Small intestine (tissue), 7 donors: Measurements from ENCODE around the gene SERGEF. TPM values are rescaled to one million over a fixed set of nuclear protein-coding genes. Genes with fewer than 3 reads are reported as not detected.

Source experiments
- DNase-seq, 2 donors: peaks; one replicate each; pipeline versions ENCODE4 v3.0.0 to v3.0.0-alpha.2; 2013
- FAIRE-seq: peaks from 2 replicates; lab custom pipeline; 2012; peaks lifted over from hg19 to GRCh38; lab: Jason Lieb, UNC
- H3K27ac ChIP-seq, 3 donors: one replicate each; pipeline ENCODE4 v1.5.1; 2013; ENCODE audit warnings: low read length in 2 of 3, mild to moderate bottlenecking in 2 of 3, control low read depth in 1 of 3, inconsistent platforms in 1 of 3, low read depth in 1 of 3, moderate library complexity in 1 of 3
- H3K27me3 ChIP-seq, 3 donors: one replicate each; pipeline ENCODE4 v1.6.1; 2013; ENCODE audit warnings: low read length in 3 of 3, inconsistent platforms in 1 of 3; ENCODE audit not compliant: control insufficient read depth in 3 of 3, insufficient read depth in 3 of 3
- H3K36me3 ChIP-seq, 3 donors: one replicate each; pipeline ENCODE4 v1.6.1; 2013; ENCODE audit warnings: low read length in 3 of 3, inconsistent platforms in 1 of 3, low read depth in 1 of 3, mild to moderate bottlenecking in 1 of 3, moderate library complexity in 1 of 3; ENCODE audit not compliant: control insufficient read depth in 3 of 3, insufficient read depth in 2 of 3
- H3K4me1 ChIP-seq, 3 donors: one replicate each; pipeline ENCODE4 v1.6.1; 2013; ENCODE audit warnings: low read length in 2 of 3, inconsistent platforms in 1 of 3, low read depth in 1 of 3, mild to moderate bottlenecking in 1 of 3, moderate library complexity in 1 of 3; ENCODE audit not compliant: control insufficient read depth in 3 of 3, insufficient read depth in 2 of 3
- H3K4me3 ChIP-seq, 3 donors: one replicate each; pipeline ENCODE4 v1.5.1; 2013; ENCODE audit warnings: low read length in 3 of 3, control low read depth in 1 of 3, inconsistent platforms in 1 of 3, low read depth in 1 of 3, mild to moderate bottlenecking in 1 of 3, moderate library complexity in 1 of 3
- H3K9me3 ChIP-seq, 2 donors: one replicate each; pipeline ENCODE4 v1.6.1; 2013; ENCODE audit warnings: low read depth in 1 of 2, low read length in 1 of 2; ENCODE audit not compliant: control insufficient read depth in 2 of 2, insufficient read depth in 1 of 2
- WGBS, 3 donors: extraction: QIAGEN DNeasy Blood & Tissue Kit; methylation state at CpG; one replicate each; pipeline ENCODE4 v1.1.7; 2013; 5-methylcytosine and 5-hydroxymethylcytosine counted together
- polyA plus RNA-seq, 4 donors: library from polyadenylated mRNA; stranded (reverse) in 3 of 4; unstranded in 1 of 4; fragments of 200-250 nt in 3 of 4; fragments of 120-200 nt in 1 of 4; gene quantifications; one replicate each; pipeline versions ENCODE4 v1.2.1 to v1.2.3, GENCODE V29; 2013
- donor health status: healthy with polysubstance abuse.
- donor health status: control.
- donor health status: control.
- donor health status: Bipolar disorder and iron deficiency.
- donor health status: healthy.

Gene SERGEF
- polyA plus RNA-seq, 4 donors, result 19.2 to 31.1 (median 27.0) TPM

DNA sequence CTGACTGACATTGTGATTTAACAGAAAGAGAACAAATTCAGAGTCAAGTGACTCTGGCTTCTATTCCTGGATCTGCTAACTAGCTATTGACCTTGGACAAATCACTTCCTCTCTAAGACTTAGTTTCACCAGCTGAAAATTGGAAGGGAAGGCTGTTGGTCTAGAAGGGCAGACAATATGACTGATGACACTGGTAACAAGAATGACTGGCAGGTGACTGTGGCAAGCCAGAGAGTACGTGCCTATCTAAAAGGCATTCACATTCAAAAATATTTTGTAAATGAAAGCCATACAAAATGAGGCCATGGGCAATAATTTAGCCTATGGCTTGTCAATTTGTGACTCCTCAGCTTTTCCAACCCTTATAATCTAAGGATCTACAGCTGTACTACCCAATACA lies 23.5 kb downstream of the SERGEF start:
- 88 to 100% (median 97%) methylated on average over 1 of the region's 1 CpG for WGBS, 3 donors
- DNase-seq (no peak), FAIRE-seq (no peak)
- no peaks in the 10 kb centered on the region for H3K27me3 ChIP-seq
- H3K4me1 ChIP-seq, result peaks cover 0 to 7% (median 0%) of the 10 kb centered on the region in 3 donors
- H3K36me3 ChIP-seq, result peaks cover 0 to 10% (median 9%) of the 10 kb centered on the region in 3 donors
- H3K9me3 ChIP-seq, result no peaks in the 10 kb centered on the region
- H3K27ac ChIP-seq, result no peak overlapping the region
- no peak overlapping the region for H3K4me3 ChIP-seq

DNA sequence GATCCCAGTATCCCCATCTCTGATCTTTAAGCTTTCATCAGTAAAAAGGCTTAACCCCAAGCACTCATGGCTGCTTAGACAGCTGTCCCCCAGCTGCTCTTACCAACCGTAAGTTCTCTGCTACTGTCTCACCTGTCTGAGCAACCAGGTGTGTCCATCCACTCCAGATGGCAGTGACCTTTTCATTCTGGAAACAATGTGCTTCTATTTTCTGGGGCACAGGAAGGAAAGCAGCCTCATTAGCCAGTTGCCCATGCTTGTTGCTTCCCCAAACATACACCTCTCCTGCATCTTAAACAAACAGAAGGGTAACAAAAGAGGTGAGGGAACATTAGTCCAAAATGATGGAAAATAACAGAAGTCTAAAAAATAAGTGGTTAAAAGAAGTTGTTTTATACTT lies 24.4 kb downstream of the SERGEF start:
- WGBS, 3 donors, result 82 to 88% (median 84%) methylated on average over 1 of the region's 1 CpG

DNA sequence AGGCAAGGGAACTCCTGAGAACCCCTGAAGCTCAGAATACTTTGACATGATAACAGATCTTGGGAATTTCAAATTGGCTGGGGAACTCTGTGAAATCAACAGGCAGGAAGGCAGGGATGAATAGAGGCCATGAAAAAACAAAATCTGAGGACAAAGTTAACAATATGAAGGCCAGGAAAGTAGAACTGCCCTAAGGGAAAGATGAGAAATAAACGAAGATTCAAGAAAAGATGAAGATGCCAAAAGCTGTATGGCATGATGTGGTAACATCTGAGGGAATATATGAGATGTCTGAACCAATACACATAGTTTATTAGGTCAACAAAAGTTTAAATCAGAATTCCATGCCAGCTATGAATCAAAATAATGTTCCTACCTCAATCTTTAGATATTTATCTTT lies 25.0 kb downstream of the SERGEF start:
- Histone ChIP-seq H3K4me3 (no peak overlapping the region), H3K36me3 (peaks cover 0 to 7% (median 7%) of the 10 kb centered on the region in 3 donors), H3K4me1 (peaks cover 0 to 7% (median 0%) of the 10 kb centered on the region in 3 donors), H3K27ac (no peak overlapping the region), H3K9me3 (no peaks in the 10 kb centered on the region), H3K27me3 (no peaks in the 10 kb centered on the region)
- FAIRE-seq (no peak), DNase-seq (no peak)
- WGBS, 3 donors, result 81 to 90% (median 81%) methylated on average over 1 of the region's 1 CpG

More for the DNA sequence above, 24.4 kb downstream of the SERGEF start:
- Histone ChIP-seq H3K4me1 (peaks cover 0 to 7% (median 0%) of the 10 kb centered on the region in 3 donors), H3K4me3 (no peak overlapping the region), H3K9me3 (no peaks in the 10 kb centered on the region), H3K27me3 (no peaks in the 10 kb centered on the region), H3K27ac (no peak overlapping the region), H3K36me3 (peaks cover 0 to 9% (median 8%) of the 10 kb centered on the region in 3 donors)
- no peak for FAIRE-seq
- no peak for DNase-seq

DNA sequence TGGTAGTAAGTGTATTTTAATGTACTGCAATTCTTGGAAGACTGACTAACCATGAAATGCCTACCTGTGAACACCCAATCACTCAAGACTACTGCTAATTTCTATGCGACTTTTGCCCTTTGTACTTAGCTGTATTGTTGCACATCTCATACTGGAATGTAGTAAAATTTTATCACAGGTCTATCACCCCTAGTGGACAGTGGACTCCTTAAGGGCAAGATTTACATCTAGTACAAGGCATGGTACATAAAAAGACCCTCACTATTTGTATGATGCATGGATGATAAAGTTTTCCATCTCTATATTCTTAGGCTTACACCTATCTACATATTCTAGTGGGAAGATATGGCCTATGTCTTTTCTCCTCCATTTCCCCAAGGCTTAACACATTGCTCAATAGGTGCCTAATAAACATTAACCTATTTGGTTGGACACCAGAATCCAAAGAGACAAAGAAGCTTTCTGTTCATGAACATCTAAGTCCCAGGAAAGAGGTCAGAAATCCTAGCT lies 26.1 kb downstream of the SERGEF start:
- peak; percentile 70 to 75 for DNase-seq
- 14 to 70% (median 46%) methylated on average over 1 of the region's 1 CpG for WGBS, 3 donors
- Histone ChIP-seq H3K4me1 (peaks cover 0 to 7% (median 0%) of the 10 kb centered on the region in 3 donors), H3K4me3 (no peak overlapping the region), H3K36me3 (peaks cover 0 to 7% (median 6%) of the 10 kb centered on the region in 3 donors), H3K27ac (peak overlapping the region in 1 of 3 donors; percentile 24), H3K27me3 (no peaks in the 10 kb centered on the region), H3K9me3 (no peaks in the 10 kb centered on the region)
- no peak for FAIRE-seq

DNA sequence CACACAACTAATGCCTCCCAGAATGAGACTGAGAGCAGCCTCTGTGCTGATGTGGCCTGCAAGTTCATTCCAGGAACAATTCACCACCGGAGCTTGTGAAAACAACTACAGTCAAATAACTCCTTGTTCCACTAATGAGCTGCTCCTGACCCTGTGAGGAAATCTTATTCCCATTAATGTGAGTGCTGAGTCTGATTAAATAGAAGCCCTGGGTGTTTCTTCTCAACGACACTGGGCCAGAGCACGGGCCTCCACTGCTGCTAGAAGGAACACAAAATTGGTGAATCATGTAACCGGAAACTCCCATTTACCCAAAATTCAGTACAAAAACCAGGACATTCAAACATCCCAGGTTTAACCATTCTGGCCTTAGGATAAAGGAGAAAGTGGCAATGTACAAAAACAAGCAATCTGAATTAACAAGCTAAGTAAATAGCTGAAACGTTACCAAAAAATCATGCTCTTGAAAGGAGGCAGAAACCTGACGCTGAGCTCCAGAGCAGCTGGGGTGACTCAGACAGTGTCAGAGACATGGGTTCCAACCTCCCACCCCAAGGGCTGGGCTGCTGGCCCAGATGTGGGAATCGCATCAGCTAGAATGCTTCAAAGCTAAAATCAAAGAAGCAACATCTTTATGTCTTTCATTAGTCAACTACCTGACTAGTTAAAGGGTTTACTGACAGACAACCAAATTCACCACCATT lies 26.7 kb downstream of the SERGEF start:
- no peak for FAIRE-seq
- Histone ChIP-seq H3K27me3 (no peaks in the 10 kb centered on the region), H3K4me1 (peaks cover 0 to 7% (median 0%) of the 10 kb centered on the region in 3 donors), H3K4me3 (no peak overlapping the region), H3K9me3 (no peaks in the 10 kb centered on the region), H3K27ac (peak overlapping the region in 1 of 3 donors; percentile 24), H3K36me3 (peaks cover 0 to 7% (median 6%) of the 10 kb centered on the region in 3 donors)
- 65 to 79% (median 72%) methylated on average over 7 of the region's 7 CpGs for WGBS, 3 donors
- DNase-seq, result no peak

DNA sequence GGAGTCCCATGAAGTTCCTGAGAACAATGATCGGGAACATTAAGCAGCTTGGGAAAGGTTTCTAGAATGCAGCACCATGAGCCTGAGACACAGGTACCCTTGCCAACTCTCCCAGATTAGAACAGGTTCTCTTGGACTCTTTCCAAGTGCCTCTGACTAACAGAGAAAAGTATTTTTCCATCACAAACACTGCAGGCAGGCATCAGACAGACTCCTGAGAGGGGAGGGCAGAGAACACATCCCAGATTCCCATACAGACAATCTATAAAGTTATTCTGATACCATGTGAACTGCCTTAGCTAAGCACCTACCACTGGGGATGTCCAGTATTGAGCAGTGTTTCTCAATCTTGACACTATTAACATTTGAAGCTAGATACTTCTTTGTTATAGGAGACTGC lies 27.3 kb downstream of the SERGEF start:
- Histone ChIP-seq H3K27me3 (no peaks in the 10 kb centered on the region), H3K36me3 (peaks cover 0 to 7% (median 6%) of the 10 kb centered on the region in 3 donors), H3K9me3 (no peaks in the 10 kb centered on the region), H3K27ac (no peak overlapping the region), H3K4me3 (no peak overlapping the region), H3K4me1 (peaks cover 0 to 7% (median 0%) of the 10 kb centered on the region in 3 donors)
- FAIRE-seq (no peak), DNase-seq (peak in 1 of 2 donors; percentile 12)
- WGBS, 3 donors, result 47 to 83% (median 80%) methylated on average over 1 of the region's 1 CpG

DNA sequence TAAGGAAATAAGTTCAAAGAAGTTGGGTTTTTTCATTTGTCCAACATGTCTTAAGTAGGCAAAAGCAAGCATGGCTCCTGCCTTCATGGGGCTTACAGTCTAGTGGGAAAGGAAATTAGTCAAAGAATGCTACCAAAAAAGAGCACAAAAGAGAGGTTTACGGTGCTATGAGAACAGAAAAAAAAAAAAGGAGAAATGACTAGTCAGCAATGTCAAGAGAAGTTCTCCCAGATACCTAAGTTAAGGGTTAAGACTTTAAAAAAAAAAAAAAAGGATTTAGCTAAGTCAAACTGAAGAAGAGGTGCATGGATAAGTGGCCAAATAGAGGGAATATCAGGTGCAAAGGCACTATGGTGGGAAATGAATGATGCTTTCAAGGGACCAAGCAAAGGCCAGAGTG lies 29.3 kb downstream of the SERGEF start:
- Histone ChIP-seq H3K27me3 (no peaks in the 10 kb centered on the region), H3K36me3 (peaks cover 0 to 6% (median 3%) of the 10 kb centered on the region in 3 donors), H3K4me3 (no peak overlapping the region), H3K9me3 (no peaks in the 10 kb centered on the region), H3K27ac (no peak overlapping the region), H3K4me1 (peaks cover 0 to 7% (median 0%) of the 10 kb centered on the region in 3 donors)
- no peak for DNase-seq
- 88 to 94% (median 94%) methylated on average over 1 of the region's 1 CpG for WGBS, 3 donors
- FAIRE-seq, result no peak

DNA sequence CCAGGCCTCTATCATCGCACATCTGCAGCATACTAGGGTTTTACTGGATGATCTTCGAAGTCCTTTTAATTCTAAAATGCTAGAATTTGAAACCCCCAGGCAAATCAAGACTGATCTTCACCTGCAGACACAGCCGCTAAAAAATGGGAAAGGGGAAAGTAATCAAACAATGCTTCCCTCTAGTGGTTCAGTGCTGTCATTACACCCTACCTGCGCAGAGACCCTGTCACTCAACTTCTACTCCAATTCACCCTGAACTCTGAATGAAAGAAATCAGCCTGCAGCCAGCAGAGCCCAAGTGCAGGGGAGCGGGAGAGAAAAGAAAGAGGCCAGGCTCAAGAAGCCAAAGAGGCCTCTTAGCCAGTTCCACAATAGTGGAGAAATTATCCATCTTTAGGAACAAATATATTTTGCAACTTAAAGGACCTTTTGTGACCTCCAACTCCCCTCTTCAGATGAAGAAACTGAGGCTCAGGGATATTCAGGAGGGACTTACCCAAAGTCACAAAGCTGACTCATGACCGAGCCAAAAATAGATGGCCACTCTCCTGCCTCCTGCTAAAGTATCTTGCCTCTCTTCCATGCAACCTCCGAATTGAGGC lies 33.0 kb downstream of the SERGEF start:
- no peaks in the 10 kb centered on the region for H3K9me3 ChIP-seq
- H3K36me3 ChIP-seq, result peaks cover 0 to 4% (median 0%) of the 10 kb centered on the region in 3 donors
- H3K4me1 ChIP-seq, result no peaks in the 10 kb centered on the region
- no peak overlapping the region for H3K27ac ChIP-seq
- 40 to 50% (median 43%) methylated on average over 7 of the region's 7 CpGs for WGBS, 3 donors
- H3K27me3 ChIP-seq, result no peaks in the 10 kb centered on the region
- no peak overlapping the region for H3K4me3 ChIP-seq
- FAIRE-seq (no peak), DNase-seq (peak; percentile 42 to 45)
